Neural progenitor cell (in vitro differentiated cells): ENCODE data around the gene PIGA. TPM values are rescaled to one million over a fixed set of nuclear protein-coding genes. Genes with fewer than 3 reads are reported as not detected.

Source experiments
- DNase-seq: peaks from one replicate; pipeline ENCODE4 v3.0.0-alpha.2; 2016; ENCODE audit warnings: low spot score
- H2AFZ ChIP-seq: fragments of 200-600 bp; sonication (generic); replicated peaks from 2 replicates; pipeline ENCODE4 v1.6.1; 2016; ENCODE audit warnings: antibody characterized with exemption
- H3F3A ChIP-seq: fragments of 200-600 bp; sonication (generic); 2 replicates; pipeline ENCODE4 v1.6.1; 2016; ENCODE audit warnings: antibody characterized with exemption, low read depth
- H3K27ac ChIP-seq: fragments of 200-600 bp; sonication (generic); 2 replicates; pipeline ENCODE4 v1.5.1; 2016; ENCODE audit warnings: mild to moderate bottlenecking
- H3K27me3 ChIP-seq: fragments of 200-600 bp; sonication (generic); 2 replicates; pipeline ENCODE4 v1.6.1; 2016; ENCODE audit warnings: mild to moderate bottlenecking, moderate library complexity
- H3K36me3 ChIP-seq: fragments of 200-600 bp; sonication (generic); 2 replicates; pipeline ENCODE4 v1.5.1; 2016
- H3K4me1 ChIP-seq: fragments of 200-600 bp; sonication (generic); 2 replicates; pipeline ENCODE4 v1.6.1; 2016; ENCODE audit warnings: mixed run types
- H3K4me2 ChIP-seq: fragments of 200-600 bp; sonication (generic); 2 replicates; pipeline ENCODE4 v1.6.1; 2016
- H3K4me3 ChIP-seq: fragments of 200-600 bp; sonication (generic); 2 replicates; pipeline ENCODE4 v1.5.1; 2016
- H3K79me2 ChIP-seq: fragments of 200-600 bp; sonication (generic); 2 replicates; pipeline ENCODE4 v1.6.1; 2016; ENCODE audit warnings: low read depth
- H3K9ac ChIP-seq: fragments of 200-600 bp; sonication (generic); 2 replicates; pipeline ENCODE4 v1.6.1; 2016
- H3K9me3 ChIP-seq: fragments of 200-600 bp; sonication (generic); 2 replicates; pipeline ENCODE4 v1.5.1; 2016; ENCODE audit warnings: low read depth
- H4K20me1 ChIP-seq: fragments of 200-600 bp; sonication (generic); 2 replicates; pipeline ENCODE4 v1.6.1; 2016; ENCODE audit warnings: low read depth
- H3K27ac Mint-ChIP-seq: 3 replicates; pipeline ENCODE4 v1.8.0; 2021; ENCODE audit warnings: mixed read lengths
- H3K27me3 Mint-ChIP-seq: 2 replicates; pipeline ENCODE4 v1.8.0; 2022; ENCODE audit warnings: low read depth, mild to moderate bottlenecking, inconsistent platforms, moderate library complexity, mixed read lengths; ENCODE audit not compliant: insufficient read depth
- H3K36me3 Mint-ChIP-seq: 3 replicates; pipeline ENCODE4 v1.8.0; 2021; ENCODE audit warnings: mixed read lengths
- H3K4me1 Mint-ChIP-seq: 3 replicates; pipeline ENCODE4 v1.8.0; 2021; ENCODE audit warnings: mixed read lengths
- H3K4me3 Mint-ChIP-seq: 3 replicates; pipeline ENCODE4 v1.8.0; 2021; ENCODE audit warnings: mild to moderate bottlenecking, moderate library complexity, mixed read lengths
- H3K9me3 Mint-ChIP-seq: 3 replicates; pipeline ENCODE4 v1.8.0; 2020; ENCODE audit warnings: mixed read lengths
- EZH2 ChIP-seq: fragments of 200-600 bp; sonication (generic); IDR thresholded peaks from 2 replicates; pipeline ENCODE4 v1.6.1; 2017; ENCODE audit warnings: antibody characterized with exemption, mild to moderate bottlenecking, moderate library complexity
- EZH2phosphoT487 ChIP-seq: fragments of 200-600 bp; sonication (generic); IDR thresholded peaks from 2 replicates; pipeline ENCODE4 v1.6.1; 2017; ENCODE audit warnings: antibody characterized with exemption
- total RNA-seq: library from RNA; depleted of rRNA; stranded (reverse); fragments of >200 nt; gene quantifications from 2 replicates; pipeline ENCODE4 v1.2.3, GENCODE V29; 2015; ENCODE audit warnings: low replicate concordance
- TF ChIP-seq, protein P1 (sequence below): fragments of 200-600 bp; sonication (generic); IDR thresholded peaks from 2 replicates; pipeline ENCODE4 v1.5.1; 2017; ENCODE audit warnings: antibody characterized with exemption, mild to moderate bottlenecking

The PIGA gene
- total RNA-seq, 1 donor from 2014 or later = 23.9 TPM

DNA sequence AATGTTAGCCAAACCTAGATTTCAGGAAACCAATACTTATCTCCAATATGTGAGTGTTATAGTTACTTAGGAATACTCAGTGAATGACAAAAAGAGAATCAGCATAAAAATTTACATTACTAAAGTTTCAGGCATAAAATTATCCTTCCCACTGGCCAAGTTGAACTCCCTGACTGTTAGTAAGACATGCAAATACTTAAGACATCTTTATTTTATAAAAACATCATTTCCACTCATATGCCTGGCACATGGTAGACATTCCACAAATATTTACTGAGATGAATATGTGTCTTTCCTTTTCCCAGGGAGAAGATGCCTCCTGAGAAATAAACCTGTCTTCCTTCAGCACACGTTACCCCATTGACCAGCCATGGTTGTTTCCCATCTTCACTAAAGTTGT lies 41.6 kb upstream of the PIGA start:
- H3K79me2 ChIP-seq = no peaks in the 10 kb centered on the region
- no peaks in the 10 kb centered on the region for H4K20me1 ChIP-seq
- no peak overlapping the region for H3K27ac ChIP-seq
- no peak overlapping the region for H2AFZ ChIP-seq
- TF ChIP-seq, protein P1, sequence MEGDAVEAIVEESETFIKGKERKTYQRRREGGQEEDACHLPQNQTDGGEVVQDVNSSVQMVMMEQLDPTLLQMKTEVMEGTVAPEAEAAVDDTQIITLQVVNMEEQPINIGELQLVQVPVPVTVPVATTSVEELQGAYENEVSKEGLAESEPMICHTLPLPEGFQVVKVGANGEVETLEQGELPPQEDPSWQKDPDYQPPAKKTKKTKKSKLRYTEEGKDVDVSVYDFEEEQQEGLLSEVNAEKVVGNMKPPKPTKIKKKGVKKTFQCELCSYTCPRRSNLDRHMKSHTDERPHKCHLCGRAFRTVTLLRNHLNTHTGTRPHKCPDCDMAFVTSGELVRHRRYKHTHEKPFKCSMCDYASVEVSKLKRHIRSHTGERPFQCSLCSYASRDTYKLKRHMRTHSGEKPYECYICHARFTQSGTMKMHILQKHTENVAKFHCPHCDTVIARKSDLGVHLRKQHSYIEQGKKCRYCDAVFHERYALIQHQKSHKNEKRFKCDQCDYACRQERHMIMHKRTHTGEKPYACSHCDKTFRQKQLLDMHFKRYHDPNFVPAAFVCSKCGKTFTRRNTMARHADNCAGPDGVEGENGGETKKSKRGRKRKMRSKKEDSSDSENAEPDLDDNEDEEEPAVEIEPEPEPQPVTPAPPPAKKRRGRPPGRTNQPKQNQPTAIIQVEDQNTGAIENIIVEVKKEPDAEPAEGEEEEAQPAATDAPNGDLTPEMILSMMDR = no peak
- TF ChIP-seq EZH2 = no peak
- no peak for TF ChIP-seq EZH2phosphoT487
- no peaks in the 10 kb centered on the region for H3K4me1 Mint-ChIP-seq
- H3K9me3 Mint-ChIP-seq = no peaks in the 10 kb centered on the region
- no peak overlapping the region for H3K27ac Mint-ChIP-seq
- H3K27me3 ChIP-seq = no peaks in the 10 kb centered on the region
- no peaks in the 10 kb centered on the region for H3F3A ChIP-seq
- H3K9ac ChIP-seq = no peak overlapping the region
- H3K9me3 ChIP-seq = no peaks in the 10 kb centered on the region
- no peaks in the 10 kb centered on the region for H3K4me1 ChIP-seq
- no peaks in the 10 kb centered on the region for H3K36me3 Mint-ChIP-seq
- no peak overlapping the region for H3K4me3 Mint-ChIP-seq
- no peaks in the 10 kb centered on the region for H3K27me3 Mint-ChIP-seq
- H3K4me3 ChIP-seq = no peak overlapping the region
- no peak for DNase-seq
- no peak overlapping the region for H3K4me2 ChIP-seq
- H3K36me3 ChIP-seq = no peaks in the 10 kb centered on the region

DNA sequence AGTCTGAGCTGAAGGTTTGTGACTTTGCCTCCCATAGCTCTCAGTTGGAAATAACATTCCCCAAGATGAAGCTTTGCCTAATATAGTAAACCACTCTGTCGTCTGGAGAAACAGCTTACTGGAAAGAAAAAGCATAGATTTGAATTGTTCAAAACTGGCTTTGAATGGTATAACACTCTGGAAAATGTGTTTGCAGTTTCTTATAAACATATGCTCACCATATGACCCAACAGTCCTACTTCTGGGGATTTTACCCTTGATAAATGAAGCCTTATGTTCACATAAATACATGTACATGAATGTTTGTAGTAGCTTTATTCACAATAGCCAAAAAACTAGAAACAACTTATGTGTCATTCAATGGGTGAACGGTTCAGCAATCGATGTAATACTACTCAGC lies 38.7 kb upstream of the PIGA start:
- DNase-seq = no peak
- TF ChIP-seq, protein P1 = no peak
- TF ChIP-seq EZH2 = no peak
- no peak for TF ChIP-seq EZH2phosphoT487
- Histone ChIP-seq H3K4me2 (no peak overlapping the region), H3K27me3 (no peaks in the 10 kb centered on the region), H3F3A (no peaks in the 10 kb centered on the region), H3K4me1 (no peaks in the 10 kb centered on the region), H3K27ac (no peak overlapping the region), H3K36me3 (no peaks in the 10 kb centered on the region), H3K4me3 (no peak overlapping the region), H3K9me3 (no peaks in the 10 kb centered on the region), H3K79me2 (no peaks in the 10 kb centered on the region), H2AFZ (no peak overlapping the region), H4K20me1 (no peaks in the 10 kb centered on the region), H3K9ac (no peak overlapping the region)
- Mint-ChIP-seq H3K9me3 (no peaks in the 10 kb centered on the region), H3K27ac (no peak overlapping the region), H3K27me3 (no peaks in the 10 kb centered on the region), H3K4me1 (no peaks in the 10 kb centered on the region), H3K4me3 (no peak overlapping the region), H3K36me3 (no peaks in the 10 kb centered on the region)

DNA sequence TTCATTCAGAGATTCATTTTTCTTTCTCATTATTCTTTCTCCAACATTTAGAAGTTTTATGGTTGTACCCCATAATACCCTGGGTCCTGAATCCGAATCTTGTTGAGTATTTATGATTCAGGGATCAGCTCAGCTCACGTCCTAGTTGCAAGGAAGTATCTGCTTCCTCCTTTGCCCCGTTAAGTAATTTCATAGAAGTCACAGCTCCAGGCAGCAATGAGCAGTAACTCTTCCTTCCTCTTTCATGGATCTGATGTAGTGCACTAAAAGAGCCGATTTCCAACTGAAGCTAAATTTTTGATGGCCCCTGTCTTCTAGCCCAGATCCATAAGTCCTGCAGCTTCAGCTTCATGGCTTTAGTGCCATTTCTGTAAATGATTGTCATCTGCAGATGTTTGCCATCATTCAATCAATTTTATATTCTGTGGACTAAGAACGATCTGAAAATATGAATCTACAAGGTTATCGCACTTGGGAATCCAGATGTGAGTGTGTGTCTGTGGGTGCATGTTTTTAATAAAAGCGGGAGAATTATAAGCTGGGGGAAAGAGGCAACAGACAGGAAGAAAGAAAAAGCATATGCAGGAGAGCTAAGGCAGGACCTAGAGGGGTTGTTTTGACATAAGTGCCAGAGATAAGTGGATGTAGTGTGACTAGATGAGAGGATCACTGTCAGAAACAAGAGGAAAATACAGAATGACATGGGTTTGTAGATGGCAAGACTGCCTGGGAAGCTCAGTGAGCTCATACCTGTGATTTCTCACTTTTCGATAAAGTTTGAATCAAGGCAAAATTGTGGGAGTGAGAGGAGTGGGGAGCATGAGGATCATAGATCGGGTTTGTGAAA lies 31.4 kb upstream of the PIGA start:
- no peak overlapping the region for H3K4me3 ChIP-seq
- no peaks in the 10 kb centered on the region for H3K27me3 ChIP-seq
- Mint-ChIP-seq H3K27me3 (no peaks in the 10 kb centered on the region), H3K4me3 (no peak overlapping the region), H3K27ac (no peak overlapping the region), H3K36me3 (no peaks in the 10 kb centered on the region), H3K4me1 (no peaks in the 10 kb centered on the region), H3K9me3 (no peaks in the 10 kb centered on the region)
- no peak overlapping the region for H3K9ac ChIP-seq
- H3K36me3 ChIP-seq = no peaks in the 10 kb centered on the region
- no peak overlapping the region for H2AFZ ChIP-seq
- no peaks in the 10 kb centered on the region for H3K4me1 ChIP-seq
- no peak overlapping the region for H3K27ac ChIP-seq
- no peaks in the 10 kb centered on the region for H3K79me2 ChIP-seq
- DNase-seq = no peak
- no peaks in the 10 kb centered on the region for H4K20me1 ChIP-seq
- no peak overlapping the region for H3K4me2 ChIP-seq
- no peaks in the 10 kb centered on the region for H3K9me3 ChIP-seq
- H3F3A ChIP-seq = no peaks in the 10 kb centered on the region
- no peak for TF ChIP-seq EZH2
- no peak for TF ChIP-seq EZH2phosphoT487
- TF ChIP-seq, protein P1 = no peak
